Gastroesophageal sphincter (tissue), 3 donors: ENCODE data around the gene GSAP.

Experiments used
- EP300 ChIP-seq: sonication (generic); formaldehyde crosslinking; IDR thresholded peaks from one replicate; pipeline ENCODE4 v1.6.1; 2017; ENCODE audit warnings: antibody characterized with exemption, mild to moderate bottlenecking
- POLR2A ChIP-seq, 2 donors: fragments of 450-650 bp; IDR thresholded peaks; one replicate each; pipeline ENCODE4 v1.6.1; 2017; ENCODE audit warnings: antibody characterized with exemption in 2 of 2, mild to moderate bottlenecking in 2 of 2, moderate library complexity in 1 of 2
- TF ChIP-seq, protein P1 (sequence below), 4 experiments: fragments of 200-600 bp in 2 of 4; fragments of 450-650 bp in 2 of 4; sonication (generic) in 1 of 4; IDR thresholded peaks; one replicate each; pipeline ENCODE4 v1.5.1; 2017 to 2019; ENCODE audit warnings: antibody characterized with exemption in 4 of 4, mild to moderate bottlenecking in 2 of 4, moderate library complexity in 2 of 4

- TF ChIP-seq, protein P1, sequence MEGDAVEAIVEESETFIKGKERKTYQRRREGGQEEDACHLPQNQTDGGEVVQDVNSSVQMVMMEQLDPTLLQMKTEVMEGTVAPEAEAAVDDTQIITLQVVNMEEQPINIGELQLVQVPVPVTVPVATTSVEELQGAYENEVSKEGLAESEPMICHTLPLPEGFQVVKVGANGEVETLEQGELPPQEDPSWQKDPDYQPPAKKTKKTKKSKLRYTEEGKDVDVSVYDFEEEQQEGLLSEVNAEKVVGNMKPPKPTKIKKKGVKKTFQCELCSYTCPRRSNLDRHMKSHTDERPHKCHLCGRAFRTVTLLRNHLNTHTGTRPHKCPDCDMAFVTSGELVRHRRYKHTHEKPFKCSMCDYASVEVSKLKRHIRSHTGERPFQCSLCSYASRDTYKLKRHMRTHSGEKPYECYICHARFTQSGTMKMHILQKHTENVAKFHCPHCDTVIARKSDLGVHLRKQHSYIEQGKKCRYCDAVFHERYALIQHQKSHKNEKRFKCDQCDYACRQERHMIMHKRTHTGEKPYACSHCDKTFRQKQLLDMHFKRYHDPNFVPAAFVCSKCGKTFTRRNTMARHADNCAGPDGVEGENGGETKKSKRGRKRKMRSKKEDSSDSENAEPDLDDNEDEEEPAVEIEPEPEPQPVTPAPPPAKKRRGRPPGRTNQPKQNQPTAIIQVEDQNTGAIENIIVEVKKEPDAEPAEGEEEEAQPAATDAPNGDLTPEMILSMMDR (IDR thresholded peaks at IDR 0.05): no peak
- no peak for TF ChIP-seq POLR2A (IDR thresholded peaks at IDR 0.05)
- TF ChIP-seq EP300: no peak
These were observed 63.3 kb downstream of the GSAP start for GRCh38 chr7:77352665-77353406.
